ENCODE data around the gene ROR2. TPM values are rescaled to one million over a fixed set of nuclear protein-coding genes. Genes with fewer than 3 reads are reported as not detected.
"Not testable (repeated sequence)": the region's sequence is repeated elsewhere in the genome, so short reads cannot be mapped to it uniquely, and the experiment has no call there.

ROR2 gene
- polyA plus RNA-seq, 4 donors, result 15.6 to 24.9 (median 18.9) TPM

DNA sequence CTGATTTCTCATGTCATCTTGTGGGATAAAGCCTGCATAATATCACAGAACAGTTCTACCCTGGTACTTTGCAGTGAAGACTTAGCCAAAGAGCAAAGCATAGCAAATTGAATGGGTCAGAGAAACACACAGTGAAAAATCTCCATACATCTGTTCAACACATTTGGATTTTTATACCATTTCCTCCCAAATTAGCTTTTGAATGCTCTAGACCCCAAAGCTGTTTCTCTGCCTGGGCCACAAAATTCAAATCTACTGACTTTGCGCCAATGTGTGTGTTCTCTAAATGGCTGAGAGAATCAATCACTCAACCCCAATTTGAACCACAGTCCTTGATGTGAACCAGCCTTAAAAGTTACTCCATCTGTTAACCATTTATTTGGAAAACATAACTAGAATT, 289.5 kb downstream of the ROR2 start:
- DNase-seq (ENCODE audit: low read depth in 4 of 4, low spot score in 2 of 4), result no peak

DNA sequence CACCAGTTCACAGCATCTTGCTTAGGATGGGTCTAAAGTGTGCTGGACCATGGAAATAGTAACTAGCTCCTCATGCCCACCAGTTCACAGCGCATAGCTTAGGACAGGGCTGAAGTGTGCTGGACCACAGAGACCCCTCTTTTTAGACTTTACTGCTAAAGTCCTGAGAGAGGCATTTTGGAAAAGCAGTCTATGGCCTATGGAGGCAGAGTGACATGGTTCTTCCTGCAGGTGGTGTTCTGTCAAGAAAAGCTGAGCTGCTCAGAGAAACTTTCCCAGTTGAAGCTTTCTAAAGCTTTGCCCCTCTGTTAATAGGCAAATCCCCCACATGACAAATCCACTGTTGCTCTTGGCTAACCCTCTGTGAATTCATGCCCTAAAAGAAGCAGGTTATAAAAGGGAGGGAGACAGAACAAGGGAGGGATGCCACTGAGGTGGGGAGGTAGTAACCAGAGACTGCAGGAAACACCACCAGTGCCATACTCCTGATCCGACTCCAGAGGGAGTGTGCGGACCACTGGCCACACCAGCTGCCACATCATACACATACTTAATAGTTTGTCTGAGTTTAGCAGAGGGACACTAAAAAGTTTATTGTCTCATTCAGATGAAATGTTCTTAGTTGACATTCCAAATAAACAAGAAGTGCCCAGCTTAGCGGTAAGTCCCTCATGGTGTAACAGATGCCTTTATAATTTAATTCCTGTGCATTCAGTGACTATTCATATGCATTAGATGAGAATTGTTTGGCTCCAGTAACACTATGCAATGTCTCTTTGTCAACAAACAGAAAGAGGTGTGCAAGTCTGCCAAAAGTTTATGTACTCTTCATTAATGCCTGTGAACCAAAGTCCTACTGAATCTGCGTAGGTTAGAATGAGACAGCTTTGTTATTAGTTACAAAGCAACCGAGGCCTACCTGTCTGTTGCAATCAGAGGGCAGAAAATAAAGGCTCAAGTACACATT, 290.2 kb downstream of the ROR2 start:
- DNase-seq (ENCODE audit: low read depth in 4 of 4, low spot score in 2 of 4), result peak in 1 of 4 donors; percentile 27

DNA sequence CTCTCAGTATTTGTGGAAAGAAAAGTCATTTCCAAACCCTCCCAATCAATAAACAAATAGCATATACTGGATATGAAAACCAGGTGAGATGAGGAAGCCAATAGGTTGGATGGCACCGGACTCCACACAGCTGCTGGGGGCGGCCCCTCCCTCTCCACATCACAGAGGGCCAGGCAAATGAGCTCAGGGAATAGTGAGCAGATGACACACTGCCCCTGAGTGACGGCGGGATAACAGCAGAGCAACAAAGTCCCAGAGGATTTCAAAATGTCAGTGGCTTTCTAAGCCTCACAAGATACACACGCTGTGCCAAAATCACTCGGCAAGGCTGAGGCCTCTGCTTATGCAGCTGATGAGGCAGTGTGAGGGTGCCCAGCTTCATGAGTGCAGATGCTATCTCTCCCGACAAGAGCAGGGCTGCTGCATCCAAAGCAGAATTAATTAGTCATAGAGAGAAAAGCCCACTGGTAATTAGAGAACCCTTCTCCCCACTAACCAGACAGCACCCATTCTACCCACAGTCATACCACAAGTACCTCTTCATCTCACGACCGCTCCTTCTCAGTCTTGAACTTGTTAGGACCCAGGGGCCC, 291.4 kb downstream of the ROR2 start:
- no peak for DNase-seq (ENCODE audit: low read depth in 4 of 4, low spot score in 2 of 4)

GRCh38 chr9:91657501-91657900, 292.5 kb downstream of the ROR2 start:
- no peak for DNase-seq (ENCODE audit: low read depth in 4 of 4, low spot score in 2 of 4)

GRCh38 chr9:91655658-91656057, 294.4 kb downstream of the ROR2 start:
- DNase-seq (ENCODE audit: low read depth in 4 of 4, low spot score in 2 of 4), result no peak

DNA sequence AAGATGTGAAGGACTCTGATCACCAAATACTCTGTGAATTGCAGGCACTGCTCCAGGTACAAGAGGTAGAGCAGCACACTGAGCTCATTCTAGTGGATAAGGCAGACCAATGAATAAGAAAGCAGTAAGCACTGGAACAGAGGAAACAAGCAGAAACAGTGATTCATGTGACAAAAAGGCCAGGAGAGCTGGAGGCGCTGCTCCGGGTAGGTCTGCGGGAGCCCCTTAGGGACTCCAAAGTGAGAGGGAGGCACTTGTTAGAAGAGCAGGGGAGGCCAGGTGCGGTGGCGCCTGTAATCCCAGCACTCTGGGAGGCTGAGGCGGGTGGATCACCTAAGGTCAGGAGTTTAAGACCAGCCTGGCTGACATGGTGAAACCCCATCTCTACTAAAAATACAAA, 294.8 kb downstream of the ROR2 start:
- DNase-seq (ENCODE audit: low read depth in 4 of 4, low spot score in 2 of 4), result no peak

DNA sequence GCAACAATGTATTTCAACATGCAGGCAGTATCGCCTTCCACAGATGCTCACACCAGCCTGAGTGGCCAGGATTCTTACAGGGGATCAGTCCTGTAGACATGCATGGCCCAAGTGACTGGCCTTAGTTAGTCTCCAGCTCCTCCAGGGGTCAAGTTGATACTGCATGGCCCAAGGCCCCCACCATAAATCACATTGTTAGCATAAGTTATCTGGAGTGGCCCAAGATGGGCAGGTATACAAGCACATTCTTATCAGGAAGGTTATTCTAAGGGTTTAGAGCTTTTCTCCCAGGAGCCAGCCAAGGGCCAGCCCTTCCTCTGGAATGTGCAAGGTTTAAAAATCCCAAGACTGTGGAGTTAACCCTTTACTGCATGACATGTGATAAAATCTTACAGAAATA, 295.5 kb downstream of the ROR2 start:
- no peak for DNase-seq (ENCODE audit: low read depth in 4 of 4, low spot score in 2 of 4)

DNA sequence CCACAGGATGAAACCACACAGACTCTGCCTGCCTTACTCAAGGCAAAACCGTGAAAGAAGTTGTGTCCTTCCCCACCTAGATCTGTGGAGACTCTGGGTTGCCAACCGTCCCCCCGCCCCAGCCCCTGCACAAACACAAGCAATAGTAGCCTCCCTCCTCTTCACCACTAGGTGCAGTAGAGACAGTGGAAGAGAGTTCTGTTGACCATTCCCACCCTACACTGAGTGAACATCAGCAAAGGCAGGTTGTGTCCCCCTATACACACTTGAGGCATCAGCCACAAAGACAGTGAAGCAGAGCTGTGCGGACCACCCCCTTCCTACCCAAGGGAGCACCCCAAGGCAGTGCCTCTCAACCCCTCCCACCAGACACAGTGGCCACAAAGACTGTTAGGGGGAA, 302.7 kb downstream of the ROR2 start:
- DNase-seq (ENCODE audit: low read depth in 4 of 4, low spot score in 2 of 4), result no peak

DNA sequence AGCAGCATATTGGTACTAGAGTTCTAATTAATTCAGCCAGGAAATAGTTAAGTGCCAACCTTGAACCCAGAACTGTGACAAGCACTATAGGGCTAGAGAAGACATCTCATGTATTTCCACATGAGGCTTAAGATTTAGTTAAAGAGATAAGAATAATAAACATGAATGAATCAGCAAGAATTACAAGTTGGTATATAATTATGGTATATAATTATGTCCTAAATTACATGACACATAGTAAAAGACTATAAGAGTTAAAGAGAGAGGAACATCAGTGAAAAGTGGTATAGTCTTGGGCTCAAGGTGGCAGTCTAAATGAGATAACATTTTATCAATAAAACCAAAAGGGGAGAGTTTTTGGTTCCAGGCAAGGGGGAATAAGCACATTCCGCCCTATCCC, 303.3 kb downstream of the ROR2 start:
- DNase-seq (ENCODE audit: low read depth in 4 of 4, low spot score in 2 of 4), result no peak

- no peak for DNase-seq (ENCODE audit: low read depth in 4 of 4, low spot score in 2 of 4)
Observed at GRCh38 chr9:91644433-91644832, 305.6 kb downstream of the ROR2 start.

DNA sequence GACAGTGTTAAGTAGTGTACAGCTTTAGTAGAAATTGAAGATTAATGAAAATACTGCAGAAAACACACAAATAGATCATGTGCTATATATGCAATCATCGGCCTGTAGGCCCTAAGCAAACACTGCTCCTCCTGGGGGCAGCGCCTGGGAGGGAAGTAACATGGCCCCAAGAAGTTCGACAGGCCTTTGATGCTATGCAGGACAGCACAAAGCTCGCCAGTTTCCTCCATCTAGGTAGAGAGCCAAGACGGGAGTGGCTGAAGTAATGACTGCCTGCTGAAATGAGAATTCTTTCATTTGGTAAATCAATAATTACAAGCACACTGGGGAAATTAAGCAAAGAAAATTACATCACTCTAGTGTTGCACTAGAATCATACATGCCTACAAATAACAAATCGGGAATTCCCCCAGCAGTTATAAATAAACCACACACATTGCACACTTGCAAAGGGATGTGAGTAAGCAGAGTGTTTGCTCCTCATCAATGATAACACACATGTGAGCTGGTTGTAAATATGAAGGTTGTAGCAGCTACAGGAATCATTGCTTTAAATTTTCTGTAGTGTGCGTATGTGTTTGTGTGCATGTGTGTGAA, 306.4 kb downstream of the ROR2 start:
- DNase-seq (ENCODE audit: low read depth in 4 of 4, low spot score in 2 of 4), result no peak

GRCh38 chr9:91642771-91643170, 307.3 kb downstream of the ROR2 start:
- no peak for DNase-seq (ENCODE audit: low read depth in 4 of 4, low spot score in 2 of 4)

GRCh38 chr9:91640428-91640827, 309.6 kb downstream of the ROR2 start:
- no peak for DNase-seq (ENCODE audit: low read depth in 4 of 4, low spot score in 2 of 4)

DNA sequence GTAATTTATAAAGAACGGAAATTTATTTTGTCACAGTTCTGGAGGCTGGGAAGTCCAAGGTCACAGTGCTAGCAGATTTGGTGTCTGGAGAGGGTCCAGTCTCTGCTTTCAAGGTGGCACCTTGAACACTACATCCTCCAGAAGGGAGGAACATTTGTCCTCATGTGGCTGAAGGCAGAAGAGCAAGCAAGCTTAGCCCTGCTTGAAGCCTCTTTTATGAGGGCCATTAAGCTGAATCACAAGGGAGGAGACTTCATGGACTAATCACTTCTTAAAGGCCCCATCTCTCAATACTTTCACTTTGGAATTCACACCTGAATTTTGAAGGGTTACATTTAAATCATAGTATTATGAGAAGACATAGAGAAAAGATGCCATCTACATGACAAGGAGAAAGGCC, 311.0 kb downstream of the ROR2 start:
- no peak for DNase-seq (ENCODE audit: low read depth in 4 of 4, low spot score in 2 of 4)

DNA sequence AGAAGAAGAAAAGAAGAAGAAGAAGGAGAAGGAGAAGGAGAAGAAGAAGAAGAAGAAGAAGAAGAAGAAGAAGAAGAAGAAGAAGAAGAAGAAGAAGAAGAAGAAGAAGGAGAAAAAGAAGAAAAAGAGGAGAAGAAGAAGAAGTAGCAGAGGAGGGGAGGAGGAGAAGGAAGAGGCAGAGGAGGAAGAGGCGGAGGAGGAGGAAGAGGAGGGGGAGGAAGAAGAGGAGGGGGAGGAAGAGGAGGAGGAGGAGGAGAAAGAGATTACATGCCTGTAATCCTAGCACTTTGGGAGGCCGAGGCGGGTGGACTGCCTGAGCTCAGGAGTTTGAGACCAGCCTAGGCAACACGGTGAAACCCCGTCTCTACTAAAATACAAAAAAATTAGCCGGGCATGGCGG, 315.2 kb downstream of the ROR2 start:
- DNase-seq (ENCODE audit: low read depth in 4 of 4, low spot score in 2 of 4), result not testable (repeated sequence)

DNA sequence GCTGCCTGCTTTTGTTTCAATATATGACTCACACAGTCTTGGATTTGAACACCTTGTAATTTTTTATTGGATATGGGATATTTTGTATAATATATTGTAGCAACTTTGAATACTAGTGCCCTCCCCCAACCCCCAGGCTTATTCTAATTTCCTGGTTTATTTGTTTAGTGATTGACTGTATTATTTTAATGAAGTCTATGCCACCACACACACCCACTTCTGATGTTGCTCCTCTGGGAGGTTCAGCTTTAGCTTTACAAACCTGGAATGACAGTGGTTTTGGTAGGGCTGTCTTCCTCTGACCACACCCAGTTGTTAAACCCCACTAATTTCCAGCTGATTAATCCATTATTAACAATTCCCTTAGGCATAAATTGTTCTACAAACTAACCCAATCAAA, 320.3 kb downstream of the ROR2 start:
- no peak for DNase-seq (ENCODE audit: low read depth in 4 of 4, low spot score in 2 of 4)

- no peak for DNase-seq (ENCODE audit: low read depth in 4 of 4, low spot score in 2 of 4)
Observed at GRCh38 chr9:91628892-91629291, 321.1 kb downstream of the ROR2 start.

DNA sequence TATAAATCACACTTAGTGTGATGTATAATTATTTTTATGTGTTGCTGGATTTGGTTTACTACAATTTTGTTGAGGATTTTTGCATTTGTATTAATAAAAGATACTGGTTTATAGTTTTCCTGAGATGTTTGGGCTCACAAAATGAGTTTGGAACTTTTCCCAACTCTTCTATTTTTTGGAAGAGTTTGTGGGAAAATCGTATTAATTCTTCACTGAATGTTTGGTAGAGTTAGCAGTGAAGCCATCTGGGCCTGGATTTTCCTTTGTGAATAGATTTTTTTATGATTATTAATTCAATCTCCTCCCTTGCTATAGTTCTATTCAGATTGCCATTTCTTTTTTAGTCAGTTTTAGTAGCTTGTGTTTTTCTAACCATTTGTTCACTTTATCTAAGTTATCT, 324.7 kb downstream of the ROR2 start:
- no peak for DNase-seq (ENCODE audit: low read depth in 4 of 4, low spot score in 2 of 4)

DNA sequence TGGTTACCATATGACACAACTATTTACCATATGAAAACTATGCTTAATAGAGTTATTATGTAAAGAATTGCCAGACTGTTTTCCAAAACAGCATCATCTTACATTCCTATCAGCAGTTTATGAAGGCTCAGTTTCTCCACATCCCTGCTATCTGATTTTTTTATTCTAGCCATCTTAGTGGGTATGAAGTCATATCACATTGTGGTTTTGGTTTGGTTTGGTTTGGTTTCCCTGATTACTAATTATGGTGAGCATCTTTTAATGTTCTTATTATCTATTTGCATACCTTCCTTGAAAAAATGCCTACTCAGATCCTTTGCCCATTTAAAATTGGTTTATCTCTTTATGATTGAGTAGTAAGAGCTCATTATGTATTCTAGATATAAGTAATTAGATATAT, 327.0 kb downstream of the ROR2 start:
- no peak for DNase-seq (ENCODE audit: low read depth in 4 of 4, low spot score in 2 of 4)

GRCh38 chr9:91622121-91622520, 327.9 kb downstream of the ROR2 start:
- DNase-seq (ENCODE audit: low read depth in 4 of 4, low spot score in 2 of 4), result not testable (repeated sequence)

DNA sequence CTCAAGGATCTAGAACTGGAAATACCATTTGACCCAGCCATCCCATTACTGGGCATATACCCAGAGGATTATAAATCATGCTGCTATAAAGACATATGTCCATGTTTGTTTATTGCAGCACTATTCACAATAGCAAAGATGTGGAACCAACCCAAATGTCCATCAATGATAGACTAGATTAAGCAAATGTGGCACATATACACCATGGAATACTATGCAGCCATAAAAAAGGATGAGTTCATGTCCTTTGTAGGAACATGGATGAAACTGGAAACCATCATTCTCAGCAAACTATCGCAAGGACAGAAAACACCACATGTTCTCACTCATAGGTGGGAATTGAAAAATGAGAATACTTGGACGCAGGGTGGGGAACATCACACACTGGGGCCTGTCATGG, 336.0 kb downstream of the ROR2 start:
- DNase-seq (ENCODE audit: low read depth in 4 of 4, low spot score in 2 of 4), result not testable (repeated sequence)

- no peak for DNase-seq (ENCODE audit: low read depth in 4 of 4, low spot score in 2 of 4)
Observed at GRCh38 chr9:91611582-91611981, 338.4 kb downstream of the ROR2 start.

Measured in left renal cortex interstitium (tissue), 4 donors.